ENCODE results near the gene PF4V1. TPM values are rescaled to one million over a fixed set of nuclear protein-coding genes. Genes with fewer than 3 reads are reported as not detected.

Gene PF4V1, protein sequence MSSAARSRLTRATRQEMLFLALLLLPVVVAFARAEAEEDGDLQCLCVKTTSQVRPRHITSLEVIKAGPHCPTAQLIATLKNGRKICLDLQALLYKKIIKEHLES
- 0.34 TPM in 1 of 2 replicates, not detected in the other for total RNA-seq

DNA sequence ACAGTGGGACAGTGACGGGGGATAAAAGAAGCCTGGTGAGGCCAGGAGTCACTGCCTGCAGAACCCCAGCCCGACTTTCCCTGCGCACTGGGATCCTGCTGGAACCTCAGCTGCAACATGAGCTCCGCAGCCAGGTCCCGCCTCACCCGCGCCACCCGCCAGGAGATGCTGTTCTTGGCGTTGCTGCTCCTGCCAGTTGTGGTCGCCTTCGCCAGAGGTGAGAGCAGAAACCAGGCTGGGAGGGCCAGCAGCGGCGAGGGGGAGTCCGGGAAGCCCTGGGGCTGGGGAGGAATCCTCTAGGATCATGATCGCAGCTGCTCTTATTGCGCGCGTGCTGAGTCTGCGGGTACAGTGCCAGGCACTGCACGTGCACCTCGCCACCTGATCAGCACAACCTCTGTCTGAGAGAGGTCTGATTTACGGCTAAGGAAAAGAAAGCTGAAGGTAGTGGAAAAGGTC lies at the start of gene PF4V1:
PF4V1 (plus strand) TSS at position 51 of the 459 bp plus-strand sequence; CDS start at position 118, 67 bp downstream.
- DNase-seq: peak; percentile 37

DNA sequence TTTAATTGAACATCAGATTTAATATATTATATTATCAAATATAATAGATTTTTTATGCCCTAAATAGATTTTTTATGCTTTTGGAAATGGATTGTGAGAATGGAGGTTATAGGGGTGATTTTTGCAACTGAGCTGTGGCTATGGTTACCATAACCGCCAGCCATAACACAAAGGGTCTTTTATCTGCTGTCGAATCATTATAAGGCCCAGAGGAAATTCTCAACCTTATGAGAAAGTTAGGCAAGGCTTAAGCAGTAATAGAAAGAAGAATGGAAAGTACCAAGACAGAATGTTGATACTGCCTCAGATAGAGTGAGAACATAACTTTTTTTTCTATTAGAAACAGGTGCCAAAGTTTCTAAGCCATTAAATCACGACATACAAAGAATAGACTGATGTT lies 42.9 kb upstream of the PF4V1 start:
- DNase-seq: no peak

DNA sequence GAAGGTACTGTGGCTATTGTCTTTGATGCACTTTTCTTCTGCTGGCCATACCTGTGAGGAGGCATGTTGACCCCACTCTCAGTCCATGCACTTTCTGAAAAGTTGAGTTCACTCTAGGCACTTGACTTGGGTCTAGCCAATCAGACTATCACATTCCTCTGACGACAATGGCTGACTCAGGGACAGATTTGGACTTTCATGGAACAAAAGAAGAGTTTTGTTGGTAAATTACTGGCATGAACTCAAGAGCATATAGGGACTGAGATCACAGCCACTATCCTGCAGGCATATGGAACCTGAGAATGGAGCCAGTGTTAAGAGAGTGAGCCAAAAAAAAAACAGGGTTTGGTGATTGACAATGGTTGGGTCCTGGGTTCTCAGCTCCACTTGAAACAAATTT lies 41.3 kb upstream of the PF4V1 start:
- no peak for DNase-seq

DNA sequence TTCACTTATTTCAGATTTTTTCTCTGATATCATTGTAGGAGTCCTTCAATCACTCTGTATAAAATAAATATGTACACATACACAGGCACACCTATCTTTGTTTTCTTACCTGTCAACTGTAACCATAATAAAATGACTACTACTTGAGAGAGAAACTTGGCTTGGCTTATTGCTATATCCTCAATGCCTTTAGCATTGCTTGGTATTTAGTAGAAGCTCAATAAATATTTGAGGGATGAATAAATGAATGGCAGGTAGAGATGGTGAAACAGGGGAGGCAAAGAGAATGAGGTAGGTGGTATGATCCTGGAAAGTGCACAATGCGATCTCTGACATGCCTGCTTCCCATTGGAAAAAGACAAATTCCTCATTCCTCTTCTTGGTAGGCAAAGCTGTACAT lies 38.4 kb upstream of the PF4V1 start:
- DNase-seq: no peak

DNA sequence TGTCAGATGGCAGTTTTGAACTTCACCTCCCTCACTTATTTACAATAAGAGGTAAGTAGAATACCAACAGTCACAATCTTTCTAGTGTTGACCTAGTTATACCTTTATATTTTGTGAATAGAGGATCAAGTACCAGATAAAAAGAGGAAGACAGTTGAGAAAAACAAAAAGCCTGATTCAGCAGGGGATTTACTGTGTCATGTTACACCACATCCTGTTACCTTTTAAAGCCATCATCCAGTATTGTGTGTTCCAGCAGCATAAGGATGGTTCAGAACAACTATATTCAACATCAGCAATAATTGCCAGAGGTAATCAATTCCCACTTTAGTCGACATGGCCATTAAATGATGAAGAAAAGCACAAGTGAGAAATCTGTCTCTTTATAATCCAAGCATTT lies 38.0 kb upstream of the PF4V1 start:
- peak; percentile 10 for DNase-seq

DNA sequence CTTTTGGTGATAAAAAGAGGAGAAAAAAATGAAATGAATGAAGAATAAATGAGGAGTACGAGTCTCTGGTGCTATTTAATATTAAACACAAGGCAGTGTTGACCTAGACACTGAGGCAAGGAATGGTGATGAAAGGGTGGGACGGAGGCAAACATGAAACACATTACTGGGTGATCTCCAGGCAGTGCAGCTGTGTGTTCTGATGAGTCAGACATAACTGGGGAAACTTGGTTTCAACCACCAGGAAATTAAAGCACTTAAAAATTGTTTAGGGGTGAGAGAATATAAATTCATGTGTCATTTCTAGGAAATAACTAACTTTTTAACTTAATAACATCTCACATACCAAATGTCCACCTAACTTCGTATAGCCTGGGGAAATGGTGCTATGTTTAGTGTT lies 36.3 kb upstream of the PF4V1 start:
- peak; percentile 79 for DNase-seq

DNA sequence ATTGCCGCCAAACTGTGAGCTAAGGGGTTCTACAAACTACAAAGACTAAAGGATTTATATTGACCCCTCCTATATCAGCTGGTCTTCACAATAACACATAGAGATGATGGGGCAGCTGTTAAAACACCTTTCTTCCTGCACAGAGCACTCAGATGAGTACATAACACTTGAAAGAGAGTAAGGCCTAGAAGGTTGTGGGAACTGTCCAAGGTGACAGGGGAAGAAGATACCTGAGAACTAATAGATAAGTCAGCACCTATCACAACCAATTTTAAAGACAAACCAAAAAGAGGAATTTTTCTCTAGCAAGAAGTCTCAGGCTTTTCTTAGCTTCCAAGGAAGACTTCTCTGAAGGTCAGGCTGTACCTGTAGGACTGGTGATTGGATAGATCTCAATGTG lies 35.8 kb upstream of the PF4V1 start:
- DNase-seq: peak; percentile 25

DNA sequence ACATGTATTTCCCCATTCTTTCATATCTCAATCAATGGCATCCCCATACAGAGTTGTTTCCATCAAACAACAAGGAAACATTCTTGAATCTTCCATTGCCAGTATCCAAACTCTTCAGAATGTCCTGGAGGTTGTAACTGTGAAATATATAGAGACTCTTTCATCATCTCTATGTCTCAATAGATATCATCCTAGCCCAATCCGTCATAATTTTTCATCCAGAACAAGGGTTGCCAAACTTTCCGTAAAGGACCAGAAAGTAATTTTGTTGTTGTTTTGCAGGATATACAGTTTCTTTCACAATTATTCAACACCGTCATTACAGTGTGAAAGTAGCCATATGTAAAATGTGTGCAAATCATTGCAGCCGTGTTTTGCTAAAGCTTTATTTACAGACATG lies 31.8 kb upstream of the PF4V1 start:
- DNase-seq: no peak

DNA sequence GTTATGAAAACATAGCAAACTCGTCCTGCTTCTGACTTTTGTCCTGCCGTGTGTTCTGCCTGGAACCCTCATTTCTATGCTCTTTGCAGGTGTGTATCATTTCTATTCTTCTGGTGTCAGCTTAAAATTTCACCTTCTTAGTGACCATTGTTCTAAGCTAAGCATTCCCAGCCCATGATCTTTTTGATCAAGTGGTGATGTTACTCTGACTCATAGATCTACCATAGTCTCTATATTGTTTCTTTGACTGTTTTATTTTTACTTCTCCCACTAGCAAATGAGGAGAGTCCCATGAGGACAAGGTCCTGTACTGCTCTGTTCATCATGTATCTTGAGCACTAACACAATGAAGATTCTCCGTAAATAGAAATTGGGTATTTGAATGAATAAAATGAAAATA lies 30.7 kb upstream of the PF4V1 start:
- DNase-seq: no peak

DNA sequence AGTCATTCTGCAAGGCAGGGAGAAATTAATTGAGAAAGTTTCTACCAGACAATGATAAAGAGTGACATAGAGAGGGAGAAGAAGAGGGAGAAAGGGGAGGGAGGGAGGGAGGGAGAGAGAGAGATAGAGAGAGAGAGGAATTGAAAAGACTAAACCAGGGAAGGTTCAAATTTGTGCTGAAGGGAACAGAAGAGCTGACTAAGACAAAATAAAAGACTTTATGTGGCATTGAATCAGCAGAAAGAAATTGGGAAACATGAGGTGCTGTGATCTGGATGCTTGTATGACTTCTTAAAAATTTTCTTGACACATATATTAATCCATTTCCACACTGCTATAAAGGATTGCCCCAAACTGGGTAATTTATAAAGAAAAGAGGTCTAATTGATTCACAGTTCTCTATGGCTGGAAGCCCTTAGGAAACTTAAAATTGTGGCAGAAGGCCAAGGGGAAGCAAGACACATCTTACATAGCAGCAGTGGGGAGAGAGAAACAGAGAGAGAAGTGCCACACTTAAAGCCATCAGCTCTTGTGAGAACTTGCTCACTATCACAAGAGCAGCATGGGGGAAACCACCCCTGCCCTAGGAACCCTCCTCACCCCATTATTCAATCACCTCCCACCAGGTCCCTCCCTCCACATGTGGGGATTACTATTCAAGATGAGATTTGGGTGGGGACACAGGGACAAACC lies 30.1 kb upstream of the PF4V1 start:
- no peak for DNase-seq

DNA sequence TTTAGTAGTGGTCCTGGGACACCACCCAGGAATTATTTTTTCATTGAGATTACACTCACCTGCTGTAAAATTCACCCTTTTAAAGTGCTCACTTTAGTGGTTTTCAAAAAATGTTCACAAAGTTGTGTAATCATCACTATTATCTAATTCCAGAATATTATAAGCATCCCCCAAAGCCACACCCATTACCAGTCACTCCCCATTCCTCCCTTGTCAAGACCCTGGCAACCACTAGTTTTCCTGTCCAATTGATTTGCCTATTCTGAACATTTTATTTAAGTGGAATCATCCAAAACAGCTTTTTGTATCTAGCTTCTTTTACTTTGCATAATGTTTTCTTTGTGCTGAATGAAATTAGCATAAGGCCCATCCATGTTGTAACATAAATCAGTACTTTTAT lies 29.3 kb upstream of the PF4V1 start:
- DNase-seq: no peak

DNA sequence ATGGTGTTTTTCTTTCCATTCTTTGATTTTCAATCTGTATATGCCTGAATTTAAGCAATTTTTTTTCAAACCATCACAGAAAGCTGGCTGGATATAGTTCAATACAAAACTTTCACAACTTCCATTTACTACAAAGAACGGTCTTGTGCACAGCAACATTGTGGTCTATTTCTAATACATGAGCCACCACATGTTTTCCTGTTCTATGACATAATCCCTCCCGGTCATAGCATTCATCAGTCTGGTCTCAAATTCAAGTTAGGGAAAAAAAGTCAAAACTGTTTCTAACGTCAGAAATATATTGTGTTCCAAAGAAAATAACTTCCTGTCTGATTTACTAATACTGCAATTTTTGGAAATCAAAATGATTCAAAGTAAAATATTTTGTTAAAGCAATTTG lies 24.1 kb upstream of the PF4V1 start:
- DNase-seq: peak; percentile 52

DNA sequence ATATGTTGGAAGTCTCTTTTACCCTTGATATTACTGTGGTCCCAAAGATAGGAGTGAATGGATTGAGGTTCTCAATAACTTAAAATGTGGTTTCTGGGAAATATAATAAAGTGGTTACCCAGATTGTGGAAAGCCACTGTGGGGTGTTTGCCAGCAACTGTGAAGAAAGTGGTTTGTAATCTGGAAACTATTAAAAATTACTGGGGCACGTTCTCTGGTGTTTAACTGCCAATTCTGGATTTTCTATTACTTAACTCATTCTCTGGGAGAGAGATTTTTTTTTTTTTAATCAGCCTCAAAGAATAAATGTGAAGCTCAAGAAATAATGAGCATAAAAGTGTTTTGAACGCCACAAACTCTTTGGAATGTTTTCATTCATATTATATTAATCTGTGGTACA lies 21.5 kb upstream of the PF4V1 start:
- DNase-seq: no peak

DNA sequence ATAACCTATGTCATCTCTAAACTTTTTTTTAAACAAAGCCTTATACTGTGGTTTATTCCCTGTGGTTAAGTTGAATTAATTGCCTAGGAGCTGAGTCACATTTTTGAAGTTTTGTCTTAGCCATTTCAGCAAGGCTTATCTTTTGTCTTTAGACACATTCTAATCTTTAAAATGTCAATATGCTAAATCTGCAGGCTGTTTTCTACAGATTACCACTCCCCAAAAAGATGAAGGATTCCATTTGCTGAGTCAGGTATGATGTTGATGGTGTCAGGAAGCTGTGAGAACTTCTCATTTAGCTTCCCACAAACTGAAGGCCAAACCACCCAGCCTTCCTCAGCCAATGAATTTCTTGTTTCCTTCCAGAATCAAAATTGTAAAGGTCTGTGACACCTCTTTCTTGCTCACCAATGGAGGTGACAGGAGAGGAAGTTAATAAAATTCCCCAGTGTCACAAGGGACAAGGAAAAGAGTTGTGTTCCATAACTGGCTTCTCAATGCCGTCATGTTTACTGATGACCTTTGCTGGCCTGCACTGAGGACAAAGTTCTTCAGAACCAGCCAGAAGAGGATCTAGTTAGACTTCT lies 20.4 kb upstream of the PF4V1 start:
- DNase-seq: no peak

DNA sequence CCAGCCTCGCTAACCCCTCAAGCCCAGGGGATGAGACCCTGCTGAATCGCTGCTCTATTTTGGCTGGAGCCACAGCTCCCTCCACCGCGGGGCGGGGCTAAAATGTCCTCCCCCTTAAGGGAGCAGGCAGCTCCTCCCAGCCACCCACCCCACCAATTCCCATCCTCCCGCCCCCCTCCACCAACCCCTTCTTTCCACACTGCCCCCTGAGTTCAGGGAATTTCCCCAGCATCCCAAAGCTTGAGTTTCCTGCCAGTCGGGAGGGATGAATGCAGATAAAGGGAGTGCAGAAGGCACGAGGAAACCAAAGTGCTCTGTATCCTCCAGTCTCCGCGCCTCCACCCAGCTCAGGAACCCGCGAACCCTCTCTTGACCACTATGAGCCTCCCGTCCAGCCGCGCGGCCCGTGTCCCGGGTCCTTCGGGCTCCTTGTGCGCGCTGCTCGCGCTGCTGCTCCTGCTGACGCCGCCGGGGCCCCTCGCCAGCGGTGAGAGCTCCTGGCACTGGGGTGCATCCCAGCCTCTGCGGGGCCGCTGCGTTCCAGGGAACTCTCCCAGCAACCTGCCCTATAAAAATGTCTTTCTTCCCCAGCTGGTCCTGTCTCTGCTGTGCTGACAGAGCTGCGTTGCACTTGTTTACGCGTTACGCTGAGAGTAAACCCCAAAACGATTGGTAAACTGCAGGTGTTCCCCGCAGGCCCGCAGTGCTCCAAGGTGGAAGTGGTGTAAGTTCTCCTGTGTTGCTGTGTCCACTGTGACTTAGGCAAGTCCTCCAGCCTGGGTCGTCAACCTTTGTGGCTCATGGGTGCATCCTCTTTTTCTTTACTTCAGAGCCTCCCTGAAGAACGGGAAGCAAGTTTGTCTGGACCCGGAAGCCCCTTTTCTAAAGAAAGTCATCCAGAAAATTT lies 16.5 kb upstream of the PF4V1 start, which contains the start of gene CXCL6:
CXCL6 (plus strand) TSS at position 306 of the 907 bp plus-strand sequence; CDS start at position 379, 73 bp downstream.
- DNase-seq: peak; percentile 53

DNA sequence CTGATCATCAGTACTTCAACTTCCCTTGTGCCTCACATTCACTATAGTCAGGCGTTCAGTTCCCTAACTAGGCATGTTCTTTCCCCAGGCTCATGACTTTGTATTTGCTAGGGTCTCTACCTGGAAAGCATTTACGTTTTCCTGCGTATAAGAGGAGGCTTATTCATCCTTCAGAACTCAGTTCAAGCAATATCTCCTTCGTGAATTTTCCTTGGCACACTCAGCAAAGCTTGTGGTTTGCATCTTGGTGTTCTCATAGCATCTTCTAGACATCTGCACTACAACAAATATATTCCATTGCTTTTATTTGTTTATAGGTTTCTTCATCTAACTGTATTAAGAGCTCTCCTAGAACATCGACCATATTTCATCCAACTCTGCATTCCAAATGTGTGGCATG lies 14.0 kb upstream of the PF4V1 start:
- DNase-seq: no peak

DNA sequence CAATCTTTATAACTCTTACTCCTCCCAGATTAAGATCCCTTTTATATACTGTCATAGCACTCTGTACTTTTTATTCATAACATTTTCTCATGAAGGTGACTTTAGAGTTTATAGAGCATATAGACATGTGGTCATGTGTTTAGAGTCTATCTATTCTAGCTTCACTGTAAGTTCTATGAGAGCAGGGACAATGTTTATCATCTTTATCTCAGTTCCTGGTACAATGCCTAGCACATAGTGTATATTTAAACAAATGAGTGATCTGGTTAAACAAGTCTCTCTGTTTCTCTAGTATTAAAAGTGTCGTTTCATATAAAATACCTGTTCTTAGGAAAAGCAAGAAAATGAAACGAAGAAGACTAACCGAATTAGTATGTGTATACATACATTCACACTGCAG lies 13.4 kb upstream of the PF4V1 start:
- DNase-seq: no peak

DNA sequence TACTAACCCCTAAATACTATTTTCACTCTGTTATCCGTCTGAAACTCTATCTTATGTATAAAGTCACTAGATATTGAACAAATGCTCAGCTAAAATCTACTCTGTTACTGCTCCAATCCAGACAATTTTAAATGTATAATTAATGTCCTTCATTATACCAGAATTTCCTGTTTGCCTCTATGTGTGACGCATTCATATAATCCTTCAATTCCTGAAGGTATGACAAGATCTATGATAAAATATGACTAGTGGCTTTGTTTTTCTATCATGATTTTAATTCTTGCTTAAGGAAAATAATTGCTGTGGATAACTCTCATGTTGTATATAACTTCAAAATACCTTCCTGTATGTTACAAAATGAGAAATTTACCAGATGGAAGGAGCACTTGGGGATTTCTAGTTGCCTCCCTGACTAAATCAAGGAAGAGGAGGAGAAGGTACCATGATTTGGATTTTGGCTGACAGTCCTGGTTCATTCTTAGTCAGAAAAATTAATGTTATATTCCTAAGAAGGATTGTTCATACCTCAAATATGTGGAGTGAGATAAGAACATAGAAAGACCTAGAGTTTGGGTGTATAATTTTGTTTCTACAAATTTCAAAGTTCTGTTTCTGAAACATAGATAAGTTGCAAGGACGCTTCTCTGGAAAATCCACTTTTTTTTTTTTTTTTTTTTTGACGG lies 11.7 kb upstream of the PF4V1 start:
- DNase-seq: no peak

DNA sequence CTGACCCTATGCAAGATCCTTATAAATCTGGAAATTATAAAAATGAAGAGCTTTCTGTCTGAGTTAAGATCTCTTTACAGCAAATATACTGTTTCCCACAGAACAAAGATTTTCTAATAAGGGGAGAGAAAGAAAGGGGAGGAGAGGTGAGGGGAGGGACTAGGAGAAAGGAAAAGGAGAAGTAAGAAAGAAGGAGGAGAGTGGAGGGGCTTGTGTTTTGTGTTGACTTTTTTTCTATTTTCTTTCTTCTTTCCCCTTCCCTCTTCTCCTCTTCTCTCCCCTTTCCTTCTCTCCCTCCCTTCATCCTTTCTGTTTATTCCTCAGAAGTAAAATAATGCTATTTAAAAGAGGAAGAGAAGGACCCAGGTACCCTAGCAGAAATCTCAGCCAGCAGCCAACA lies 10.4 kb upstream of the PF4V1 start:
- DNase-seq: no peak

DNA sequence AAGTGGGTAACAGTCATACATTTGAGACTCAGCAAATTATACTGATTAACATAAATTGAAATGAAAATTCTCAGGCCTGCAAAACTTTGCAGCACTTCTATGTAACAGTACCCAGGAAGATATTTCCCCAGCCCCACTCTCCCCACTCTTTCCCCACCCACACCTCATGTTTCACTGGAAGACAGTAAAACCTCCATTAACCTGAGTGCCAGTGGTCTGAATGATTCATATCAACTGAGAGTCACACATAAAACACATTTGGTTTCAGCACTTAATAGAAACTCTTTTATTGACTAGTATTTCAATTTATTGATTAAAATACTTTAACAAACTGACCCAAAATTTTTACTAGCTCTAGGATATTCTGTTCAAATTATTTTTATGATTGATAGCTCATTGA lies 9.7 kb upstream of the PF4V1 start:
- DNase-seq: no peak

DNA sequence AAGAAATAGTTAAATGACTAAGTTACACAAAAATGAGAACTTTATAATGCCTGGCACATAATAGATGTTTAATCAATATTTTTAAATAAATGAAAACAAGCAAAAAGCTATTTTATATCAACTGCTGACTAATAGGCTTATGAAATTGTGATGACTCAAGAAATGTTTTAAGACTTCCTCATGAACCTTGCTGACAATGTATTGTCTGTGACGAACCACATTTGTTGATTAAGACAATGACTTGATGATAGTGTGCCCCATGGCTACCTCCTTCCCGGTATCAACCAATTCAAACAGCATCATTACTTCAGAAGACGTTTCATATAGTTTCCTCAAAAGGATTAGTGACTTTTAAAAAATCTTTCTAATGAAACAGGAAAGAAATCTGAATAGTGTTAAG lies 8.8 kb upstream of the PF4V1 start:
- DNase-seq: peak; percentile 71

DNA sequence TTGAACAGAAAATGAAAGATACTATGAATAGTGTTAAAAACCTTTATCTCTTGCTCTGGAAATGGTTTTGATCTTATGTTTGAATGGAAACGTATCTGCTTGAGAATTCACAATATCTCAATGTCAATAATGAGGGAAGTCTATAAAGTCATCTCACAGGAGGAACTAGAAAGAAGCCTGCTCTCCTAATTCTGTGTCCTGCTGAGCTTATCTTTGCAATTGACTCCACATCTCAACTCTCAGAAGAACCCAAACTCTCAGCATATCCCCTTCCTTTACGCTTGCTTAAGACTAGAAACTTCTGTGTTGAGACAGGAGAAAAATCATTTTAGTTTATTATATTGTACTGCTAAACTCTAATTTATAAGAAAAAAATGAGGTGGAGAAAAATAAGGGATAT lies 8.3 kb upstream of the PF4V1 start:
- no peak for DNase-seq

All from dermis blood vessel endothelial cell (primary cell).